Measurements from ENCODE around the gene SPANXN4.

Gene SPANXN4, protein sequence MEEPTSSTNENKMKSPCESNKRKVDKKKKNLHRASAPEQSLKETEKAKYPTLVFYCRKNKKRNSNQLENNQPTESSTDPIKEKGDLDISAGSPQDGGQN

DNA sequence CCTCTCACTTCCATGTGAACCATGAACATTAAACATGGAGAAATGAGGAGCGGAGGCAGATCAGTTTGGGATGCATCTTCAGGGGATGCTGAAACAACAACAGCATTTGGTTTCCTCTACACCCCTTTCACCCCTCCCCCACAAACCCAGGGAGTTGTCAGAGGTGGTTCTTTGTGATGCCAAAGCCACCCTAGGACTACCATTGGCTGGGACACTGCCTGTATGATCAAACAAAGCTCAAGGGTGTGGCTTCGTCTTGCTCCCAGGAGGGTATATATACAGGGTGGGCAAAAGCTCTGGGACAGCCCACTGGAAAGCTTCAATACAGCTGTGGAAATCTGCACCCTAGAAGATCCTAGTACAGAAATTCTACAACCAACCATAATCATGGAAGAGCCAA lies at the start of gene SPANXN4:
Gene SPANXN4, plus strand, starts transcription at position 301 of the 400 bp plus-strand sequence. Its CDS starts 87 bp downstream, at position 388.
- no peak for DNase-seq (ENCODE audit: low spot score)

DNA sequence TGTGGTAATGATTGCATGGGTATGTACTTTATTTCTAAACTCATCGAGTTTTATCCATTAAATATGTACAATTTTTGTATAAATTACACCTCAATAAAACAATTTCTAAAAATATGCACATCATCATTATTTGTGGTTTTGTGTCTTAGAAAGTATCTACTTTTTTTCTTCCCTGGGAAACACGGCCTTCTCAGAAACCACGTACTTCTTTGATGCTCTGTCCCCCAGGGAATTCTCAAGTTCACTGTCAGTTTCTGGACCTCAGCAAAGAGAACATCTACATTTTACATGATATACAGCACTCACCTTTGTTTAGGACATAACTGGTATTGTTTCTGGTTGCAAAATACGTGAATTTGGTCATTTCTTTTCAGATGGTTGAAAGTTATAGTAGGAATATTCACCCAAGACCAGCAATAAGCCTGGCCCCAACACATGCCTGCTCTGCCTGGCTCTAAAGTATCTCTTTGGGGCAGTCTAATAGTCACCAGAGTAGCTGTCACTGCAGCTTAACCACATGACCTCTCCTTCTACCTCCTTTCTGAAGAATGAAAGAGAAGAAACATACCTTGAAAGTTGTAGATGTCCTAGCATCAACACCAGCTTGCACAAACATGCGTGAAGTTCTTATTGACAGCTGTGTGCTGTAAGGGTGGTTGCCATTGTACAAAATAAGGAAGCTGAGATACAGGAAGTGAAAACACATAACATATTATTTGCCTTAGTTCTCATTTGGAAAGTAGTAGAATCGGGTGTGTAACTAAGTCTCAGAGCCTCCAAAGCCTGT lies 48.4 kb upstream of the SPANXN4 start:
- no peak for DNase-seq (ENCODE audit: low spot score)

DNA sequence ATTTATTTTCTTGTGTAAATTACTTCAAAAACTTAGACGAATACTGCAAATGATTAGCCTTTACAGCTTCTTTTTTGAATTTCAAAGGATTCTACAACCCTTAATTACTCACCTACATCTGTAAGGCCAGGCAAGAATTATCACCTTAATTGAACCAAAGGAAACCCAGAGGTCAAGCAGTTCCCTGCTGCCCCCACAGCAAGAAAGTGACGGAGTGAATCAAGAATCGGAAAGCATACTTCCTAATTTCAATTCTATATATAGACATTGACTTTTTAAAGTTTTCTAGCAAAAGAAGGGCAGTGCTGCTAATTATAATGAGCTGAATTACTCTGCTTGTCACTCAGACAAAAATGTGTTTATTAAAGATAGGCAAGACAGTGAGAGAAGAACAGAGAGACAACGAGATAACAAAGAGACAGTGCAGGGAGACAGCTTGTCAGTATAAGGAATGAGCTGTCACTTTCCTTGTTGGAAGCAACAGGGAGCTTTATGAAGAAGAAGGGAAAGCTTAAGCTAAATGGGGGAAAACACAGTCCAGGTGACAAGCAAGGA lies 47.5 kb upstream of the SPANXN4 start:
- no peak for DNase-seq (ENCODE audit: low spot score)

DNA sequence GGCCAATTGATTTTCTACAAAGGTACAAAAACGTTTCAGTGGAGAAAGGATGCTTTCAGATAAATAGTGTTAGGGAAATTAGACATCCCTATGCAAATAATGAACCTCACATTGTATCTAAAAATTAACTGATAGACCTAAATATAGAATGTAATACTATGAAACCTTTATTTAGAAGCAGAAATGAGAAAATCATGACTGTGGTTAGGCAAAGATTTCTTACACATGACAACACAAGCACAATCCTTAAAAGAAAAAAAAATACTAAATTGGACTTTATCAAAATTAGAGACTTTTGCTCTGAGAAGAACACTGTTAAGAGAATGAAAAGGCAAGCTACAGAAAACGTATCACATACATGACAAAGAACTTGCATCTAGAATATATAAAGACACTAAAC lies 43.0 kb upstream of the SPANXN4 start:
- DNase-seq (ENCODE audit: low spot score) = no peak

DNA sequence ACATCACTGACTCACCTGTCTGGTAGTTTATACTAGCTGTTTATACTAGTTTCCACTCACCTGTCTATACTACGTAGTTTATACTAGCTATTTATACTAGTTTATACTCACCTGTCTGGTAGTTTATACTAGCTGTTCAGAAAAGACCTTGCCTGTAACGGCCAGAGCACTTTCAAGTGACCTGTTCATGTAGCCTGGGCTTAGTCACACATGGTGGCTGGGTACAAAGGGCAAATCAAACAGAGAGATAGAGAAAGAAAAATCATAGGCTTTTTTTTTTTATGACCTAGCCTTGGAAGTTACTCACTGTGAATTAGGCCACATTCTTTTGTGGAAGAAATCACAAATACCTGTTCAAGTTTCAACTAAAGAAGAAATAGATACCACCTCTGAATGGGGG lies 30.7 kb upstream of the SPANXN4 start:
- DNase-seq (ENCODE audit: low spot score) = no peak

DNA sequence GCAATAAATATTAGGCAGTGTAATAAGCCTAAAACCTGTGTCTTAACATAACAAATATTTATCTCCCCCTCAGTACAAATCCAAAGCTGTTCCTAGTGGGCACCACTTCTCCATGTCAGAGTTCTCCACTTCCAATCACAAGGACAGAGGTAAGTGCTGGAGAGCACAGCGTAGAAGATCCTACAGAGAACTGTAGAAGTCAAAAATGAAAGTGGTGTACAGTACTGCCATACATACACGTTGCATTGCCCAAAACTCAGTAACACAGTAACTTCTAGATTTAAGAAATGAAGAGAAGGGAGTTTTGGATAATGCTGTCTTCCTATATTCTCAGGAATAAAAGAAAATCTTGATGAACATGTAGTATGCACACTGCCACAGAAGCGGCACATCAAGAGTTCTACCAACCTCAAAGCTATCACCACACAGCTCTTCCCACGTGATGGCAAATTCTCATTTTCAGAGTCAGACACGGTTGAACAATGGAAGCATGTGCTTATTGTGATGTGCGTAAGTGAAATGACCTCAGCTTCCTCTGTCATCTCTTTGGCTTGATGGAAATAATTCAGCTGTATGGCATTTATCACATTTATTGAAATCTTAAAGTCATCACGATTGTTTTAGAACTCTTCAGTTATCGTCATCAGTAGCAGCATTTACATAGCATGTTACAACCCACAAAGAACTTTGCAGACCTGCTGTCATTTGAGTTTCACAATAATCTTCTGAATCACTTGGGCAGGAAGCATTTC lies 27.1 kb upstream of the SPANXN4 start:
- no peak for DNase-seq (ENCODE audit: low spot score)

DNA sequence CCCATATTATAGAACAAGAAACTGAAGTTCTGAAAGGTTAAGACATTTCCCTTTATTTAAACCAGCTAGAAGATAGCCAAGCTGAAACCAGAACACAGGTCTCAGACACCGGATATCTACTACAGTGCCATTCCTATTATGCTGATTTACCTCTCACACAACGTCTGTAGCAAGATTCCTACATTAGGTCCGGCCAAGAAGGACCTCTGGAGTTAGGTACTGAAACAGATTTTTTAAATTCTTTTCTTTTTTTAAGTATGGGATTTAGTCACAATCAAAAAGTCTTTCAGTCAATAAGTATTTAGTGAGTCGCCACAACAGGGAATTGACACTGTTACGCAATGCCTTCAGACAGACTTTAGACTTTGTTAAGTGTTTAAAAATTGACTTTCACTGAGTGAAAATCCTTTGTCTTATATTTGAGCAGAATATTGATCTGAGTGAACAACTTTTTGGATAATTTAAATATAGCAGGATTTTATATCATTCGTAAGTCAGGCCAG lies 26.5 kb upstream of the SPANXN4 start:
- DNase-seq (ENCODE audit: low spot score) = no peak

DNA sequence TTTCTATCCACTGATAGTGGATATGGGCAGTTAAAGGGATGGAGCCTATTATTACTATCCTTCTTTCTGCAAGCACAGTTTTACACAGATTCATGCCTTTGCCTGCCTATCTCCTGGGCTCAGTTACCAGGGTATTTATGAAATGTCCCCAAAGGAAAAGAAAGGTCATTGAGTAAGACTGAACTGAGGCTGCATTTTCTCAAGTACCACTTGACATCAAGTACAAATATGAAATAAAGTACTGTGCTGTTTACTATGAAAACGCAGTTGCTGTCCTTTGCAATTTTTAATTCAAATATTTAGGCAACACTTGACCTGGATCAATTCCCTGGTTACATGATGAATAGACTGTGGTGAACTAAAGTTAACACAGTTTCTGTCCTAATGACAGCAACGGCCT lies 23.5 kb upstream of the SPANXN4 start:
- DNase-seq (ENCODE audit: low spot score) = no peak

DNA sequence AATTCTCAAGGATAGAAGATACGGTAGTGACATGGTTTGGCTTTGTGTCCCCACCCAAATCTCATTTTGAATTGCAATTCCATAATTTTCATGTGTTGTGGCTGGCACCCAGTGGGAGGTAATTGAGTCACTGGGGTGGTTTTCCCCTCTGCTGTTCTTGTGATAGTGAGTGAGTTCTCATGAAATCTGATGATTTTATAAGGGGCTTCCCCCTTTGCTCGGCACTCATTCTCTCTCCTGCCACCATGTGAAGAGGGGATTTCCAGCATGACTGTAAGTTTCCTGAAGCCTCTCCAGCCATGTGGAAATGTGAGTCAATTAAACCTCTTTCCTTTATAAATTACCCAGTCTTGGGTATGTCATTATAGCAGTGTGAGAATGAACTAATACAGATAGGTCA lies 8.5 kb upstream of the SPANXN4 start:
- no peak for DNase-seq (ENCODE audit: low spot score)

DNA sequence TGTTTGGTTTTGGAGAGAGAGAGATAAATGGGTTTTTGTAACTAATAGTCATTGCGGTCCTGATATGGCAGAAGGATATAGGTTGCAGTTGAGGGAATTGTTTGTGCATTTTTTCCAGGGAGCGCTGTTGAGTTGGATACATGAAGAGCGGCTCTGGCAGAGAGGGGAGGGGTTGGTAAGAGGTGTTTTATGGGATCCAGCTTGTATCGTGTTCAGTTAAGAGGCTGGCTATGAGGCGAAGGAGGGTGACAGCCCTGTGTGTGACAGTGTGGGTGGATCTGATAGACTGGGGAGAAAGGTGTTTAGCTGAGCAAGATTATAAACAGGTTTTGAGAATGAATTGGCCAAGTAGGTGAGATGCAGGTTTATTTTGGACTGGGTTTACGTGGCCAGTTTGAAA lies 1.5 kb downstream of the SPANXN4 start:
- DNase-seq (ENCODE audit: low spot score) = no peak

DNA sequence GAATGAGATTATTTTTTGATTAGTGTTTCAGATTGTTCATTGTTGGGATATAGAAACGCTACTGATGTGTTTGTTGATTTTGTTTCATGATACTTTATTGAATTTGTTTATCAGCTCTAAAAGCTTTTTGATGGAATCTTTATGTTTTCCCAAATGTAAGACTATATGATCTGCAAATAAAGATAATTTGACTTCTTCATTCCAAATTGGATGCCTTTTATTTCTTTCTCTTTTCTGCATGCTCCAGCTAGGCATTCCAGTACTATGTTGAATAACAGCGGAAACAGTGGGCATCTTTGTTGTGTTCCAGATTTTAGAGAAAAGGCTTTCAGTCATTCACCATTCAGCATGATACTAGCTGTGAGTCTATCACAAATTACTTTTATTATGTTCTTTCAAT lies 21.8 kb downstream of the SPANXN4 start:
- DNase-seq (ENCODE audit: low spot score) = no peak

DNA sequence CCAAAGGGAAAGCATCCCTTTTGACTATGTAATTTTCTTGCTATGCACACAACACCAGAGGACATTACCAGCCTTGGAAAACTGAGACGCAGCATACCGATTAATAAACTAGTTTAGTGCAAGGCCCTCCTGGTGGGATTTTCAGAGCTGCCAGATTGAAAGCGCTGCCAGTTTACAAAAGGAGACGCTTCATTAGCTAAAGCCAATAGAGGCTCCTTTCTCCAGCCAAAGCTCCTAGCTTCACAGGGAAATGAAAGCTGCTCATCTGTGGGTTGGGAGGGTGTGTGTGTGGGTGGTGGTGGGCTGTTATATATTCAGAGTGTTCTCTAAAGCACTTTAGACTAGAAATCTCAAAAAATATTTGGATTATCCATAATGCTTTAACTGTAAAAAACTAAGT lies 32.4 kb downstream of the SPANXN4 start:
- no peak for DNase-seq (ENCODE audit: low spot score)

DNA sequence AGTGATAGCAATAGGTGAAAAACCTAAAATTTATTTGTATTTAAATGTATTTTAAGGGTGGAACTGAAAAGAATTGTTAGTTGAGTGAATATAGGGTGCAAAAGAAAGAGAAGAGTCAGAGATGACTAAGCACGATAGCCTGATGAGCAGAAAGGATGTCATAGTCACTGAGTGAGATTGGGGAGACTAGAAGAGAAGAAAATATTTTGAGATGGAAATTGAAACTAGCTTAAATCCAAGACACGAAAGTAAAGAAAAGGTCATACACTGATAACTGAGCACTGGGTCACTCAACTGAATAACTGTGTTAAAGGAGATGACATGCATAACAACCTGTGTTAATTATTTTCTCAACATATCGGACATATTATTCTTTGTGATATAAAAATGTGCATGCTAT lies 55.5 kb downstream of the SPANXN4 start:
- DNase-seq (ENCODE audit: low spot score) = no peak

DNA sequence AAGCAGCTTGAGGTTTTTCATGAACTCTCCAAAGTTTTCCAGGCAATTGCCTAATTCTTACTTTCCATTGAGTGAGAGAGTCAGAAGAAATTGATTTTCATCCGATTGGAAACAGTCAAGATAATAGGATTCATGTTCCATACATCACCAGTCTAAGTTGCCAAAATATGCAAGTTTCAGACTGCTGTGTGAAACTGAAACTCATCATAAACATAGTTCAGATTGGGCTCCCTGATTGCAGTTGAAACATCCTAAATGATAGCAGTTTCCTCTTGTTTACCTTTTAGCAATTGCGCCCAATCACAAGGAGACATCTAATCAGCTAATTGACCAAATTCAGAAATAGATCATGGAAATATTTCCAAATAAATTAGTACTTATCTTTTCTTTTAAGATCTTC lies 56.8 kb downstream of the SPANXN4 start:
- no peak for DNase-seq (ENCODE audit: low spot score)
